H1 (cell line): ENCODE measurements around the gene PROSER3. TPM values are rescaled to one million over a fixed set of nuclear protein-coding genes. Genes with fewer than 3 reads are reported as not detected.

Experiments used
- CHD7 ChIP-seq: fragments of 300-600 bp; sonication (generic); IDR thresholded peaks from 2 replicates; pipeline ENCODE4 v1.7.1; 2012; ENCODE audit warnings: low read length, moderate library complexity, mild to moderate bottlenecking, inconsistent platforms; ENCODE audit not compliant: insufficient replicate concordance
- SIN3A ChIP-seq, 2 experiments: IDR thresholded peaks in 1 of 2; conservative IDR thresholded peaks in 1 of 2; 2 replicates each; pipeline ENCODE4 v1.6.1; 2011 to 2012; ENCODE audit warnings: low read length in 2 of 2, improper control_type of control experiment in 1 of 2, low read depth in 1 of 2, mild to moderate bottlenecking in 1 of 2
- SP1 ChIP-seq: IDR thresholded peaks from 2 replicates; pipeline ENCODE4 v1.6.1; 2011; ENCODE audit warnings: low read depth, low read length
- YY1 ChIP-seq: IDR thresholded peaks from 2 replicates; pipeline ENCODE4 v1.6.1; 2011; ENCODE audit warnings: low read depth, mild to moderate bottlenecking, low read length
- polyA plus RNA-seq, 7 experiments: library from polyadenylated mRNA; depleted of rRNA in 3 of 7; stranded (reverse) in 5 of 7; unstranded in 2 of 7; fragments of >200 nt in 5 of 7; fragments of 200-250 nt in 2 of 7; gene quantifications; 1 replicate in 5 of 7; 2 replicates in 1 of 7; 4 replicates in 1 of 7; pipeline versions ENCODE4 v1.2.1 to v1.2.3, GENCODE V29; 2011 to 2013; ENCODE audit warnings: missing spikeins in 2 of 7, mixed read lengths in 2 of 7
- total RNA-seq: library from RNA; stranded (reverse); fragmentation: NEBNext Ultra II Directional; extraction: Animal tissue kit (Norgen Biotek cat#: 25700); gene quantifications from 2 replicates; pipeline ENCODE4 v1.2.1, GENCODE V29; 2021

Gene PROSER3
- total and polyA plus RNA-seq, 2 of the 8 experiments (the other 6 are each of a cell fraction or from before 2014, with no cell fraction given) = 17.8 to 28.9 TPM

GRCh38 chr19:35742121-35742724 lies 15.8 kb upstream of the PROSER3 start, which contains the start of gene IGFLR1 (continued):
- TF ChIP-seq CHD7 = no peak
- no peak for TF ChIP-seq YY1
- TF ChIP-seq SP1 = no peak
- TF ChIP-seq SIN3A (conservative IDR thresholded peaks at IDR 0.05 in 1 of 2, IDR thresholded peaks at IDR 0.05 in 1 of 2; ENCODE audit: low read depth in 1 of 2, low read length in 2 of 2) = no peak
- TF ChIP-seq, all 59 proteins: peak for 0
